Smooth muscle cell (in vitro differentiated cells): ENCODE results near the gene LEKR1. TPM values are rescaled to one million over a fixed set of nuclear protein-coding genes. Genes with fewer than 3 reads are reported as not detected.

ENCODE experiments used
- DNase-seq: peaks from one replicate; lab custom pipeline; 2025; ENCODE audit not compliant: unreplicated experiment; lab: John Stamatoyannopoulos, UW
- H2AFZ ChIP-seq: fragments of 200-600 bp; sonication (generic); 2 replicates; pipeline ENCODE4 v1.6.0; 2016; ENCODE audit warnings: antibody characterized with exemption, low read depth, mild to moderate bottlenecking
- H3F3A ChIP-seq: fragments of 200-600 bp; sonication (generic); 2 replicates; pipeline ENCODE4 v1.6.0; 2017; ENCODE audit warnings: antibody characterized with exemption, low read depth
- H3K27ac ChIP-seq: fragments of 200-600 bp; sonication (generic); 2 replicates; pipeline ENCODE4 v1.5.1; 2016; ENCODE audit warnings: low read depth, mild to moderate bottlenecking
- H3K27me3 ChIP-seq: fragments of 200-600 bp; sonication (generic); 2 replicates; pipeline ENCODE4 v1.6.1; 2016; ENCODE audit warnings: low read depth, mild to moderate bottlenecking
- H3K36me3 ChIP-seq: fragments of 200-600 bp; sonication (generic); 2 replicates; pipeline ENCODE4 v1.5.1; 2016; ENCODE audit warnings: low read depth
- H3K4me1 ChIP-seq: fragments of 200-600 bp; sonication (generic); 2 replicates; pipeline ENCODE4 v1.5.1; 2016; ENCODE audit warnings: low read depth
- H3K4me2 ChIP-seq: fragments of 200-600 bp; sonication (generic); 2 replicates; pipeline ENCODE4 v1.6.0; 2016; ENCODE audit warnings: mild to moderate bottlenecking
- H3K4me3 ChIP-seq: fragments of 200-600 bp; sonication (generic); 2 replicates; pipeline ENCODE4 v1.5.1; 2016; ENCODE audit warnings: mild to moderate bottlenecking
- H3K79me2 ChIP-seq: fragments of 200-600 bp; sonication (generic); 2 replicates; pipeline ENCODE4 v1.6.0; 2016; ENCODE audit warnings: low read depth, mild to moderate bottlenecking
- H3K9ac ChIP-seq: fragments of 200-600 bp; sonication (generic); 2 replicates; pipeline ENCODE4 v1.6.0; 2016; ENCODE audit warnings: low read depth
- H3K9me3 ChIP-seq: fragments of 200-600 bp; sonication (generic); replicated peaks from 2 replicates; pipeline ENCODE4 v1.5.1; 2016; ENCODE audit warnings: low read depth
- H4K20me1 ChIP-seq: fragments of 200-600 bp; sonication (generic); 2 replicates; pipeline ENCODE4 v1.6.0; 2016; ENCODE audit warnings: low read depth
- CTCF ChIP-seq: fragments of 200-600 bp; sonication (generic); IDR thresholded peaks from 2 replicates; pipeline ENCODE4 v1.5.1; 2017; ENCODE audit warnings: borderline replicate concordance, mild to moderate bottlenecking, antibody characterized with exemption; ENCODE audit not compliant: insufficient read depth, poor library complexity, severe bottlenecking
- WGBS: methylation state at CpG from one replicate; pipeline ENCODE4 v1.1.7; 2016; ENCODE audit warnings: low lambda C conversion rate; 5-methylcytosine and 5-hydroxymethylcytosine counted together
- polyA plus RNA-seq: library from polyadenylated mRNA; unstranded; fragments of >200 nt; fragmentation: Nextera tagmentation; extraction: Ambion mirVana; gene quantifications from 2 replicates; pipeline ENCODE4 v1.2.1, GENCODE V29; 2016
- total RNA-seq: library from RNA; depleted of rRNA; stranded (reverse); fragments of >200 nt; gene quantifications from 2 replicates; pipeline ENCODE4 v1.2.3, GENCODE V29; 2014

LEKR1 gene
- total and polyA plus RNA-seq, 2 experiments from 2014 or later = 1.3 to 2.3 TPM

GRCh38 chr3:157064402-157064801, 238.2 kb downstream of the LEKR1 start:
- no peak for DNase-seq
- no peaks in the 10 kb centered on the region for H3K27me3 ChIP-seq
- no peak overlapping the region for H2AFZ ChIP-seq
- TF ChIP-seq CTCF = no peak
- H3K79me2 ChIP-seq = no peaks in the 10 kb centered on the region
- no peak overlapping the region for H3K4me2 ChIP-seq
- no peaks in the 10 kb centered on the region for H3K9me3 ChIP-seq
- no peaks in the 10 kb centered on the region for H3K36me3 ChIP-seq
- 79% methylated on average over 7 of the region's 7 CpGs for WGBS
- no peaks in the 10 kb centered on the region for H3F3A ChIP-seq
- no peaks in the 10 kb centered on the region for H3K4me1 ChIP-seq
- H3K27ac ChIP-seq = no peak overlapping the region
- no peaks in the 10 kb centered on the region for H4K20me1 ChIP-seq
- H3K4me3 ChIP-seq = no peak overlapping the region
- H3K9ac ChIP-seq = no peak overlapping the region

GRCh38 chr3:157065201-157065600, 239.0 kb downstream of the LEKR1 start:
- H3K9ac ChIP-seq = no peak overlapping the region

GRCh38 chr3:157066335-157067098, 240.4 kb downstream of the LEKR1 start:
- H3K4me3 ChIP-seq = no peak overlapping the region
- 94% methylated on average over 11 of the region's 11 CpGs for WGBS
- no peaks in the 10 kb centered on the region for H4K20me1 ChIP-seq
- no peak overlapping the region for H3K4me2 ChIP-seq
- no peak overlapping the region for H3K9ac ChIP-seq
- TF ChIP-seq CTCF = no peak
- H3K4me1 ChIP-seq = no peaks in the 10 kb centered on the region
- no peaks in the 10 kb centered on the region for H3F3A ChIP-seq
- no peaks in the 10 kb centered on the region for H3K36me3 ChIP-seq
- H2AFZ ChIP-seq = no peak overlapping the region
- H3K27ac ChIP-seq = no peak overlapping the region
- H3K79me2 ChIP-seq = no peaks in the 10 kb centered on the region
- no peaks in the 10 kb centered on the region for H3K27me3 ChIP-seq
- no peak for DNase-seq
- no peaks in the 10 kb centered on the region for H3K9me3 ChIP-seq

More at GRCh38 chr3:157065201-157065600, 239.0 kb downstream of the LEKR1 start:
- no peak overlapping the region for H2AFZ ChIP-seq
- H3K27me3 ChIP-seq = no peaks in the 10 kb centered on the region
- H3F3A ChIP-seq = no peaks in the 10 kb centered on the region
- H4K20me1 ChIP-seq = no peaks in the 10 kb centered on the region
- no peaks in the 10 kb centered on the region for H3K9me3 ChIP-seq
- no peak for DNase-seq
- no peaks in the 10 kb centered on the region for H3K4me1 ChIP-seq
- H3K79me2 ChIP-seq = no peaks in the 10 kb centered on the region
- no peak overlapping the region for H3K4me2 ChIP-seq
- H3K36me3 ChIP-seq = no peaks in the 10 kb centered on the region
- no peak overlapping the region for H3K27ac ChIP-seq
- WGBS = 82% methylated on average over 5 of the region's 5 CpGs
- no peak for TF ChIP-seq CTCF
- H3K4me3 ChIP-seq = no peak overlapping the region

GRCh38 chr3:157067114-157067513, 241.0 kb downstream of the LEKR1 start:
- H3F3A ChIP-seq = no peaks in the 10 kb centered on the region
- no peaks in the 10 kb centered on the region for H4K20me1 ChIP-seq
- no peak overlapping the region for H3K9ac ChIP-seq
- no peak overlapping the region for H3K4me2 ChIP-seq
- no peak for TF ChIP-seq CTCF
- H3K9me3 ChIP-seq = no peaks in the 10 kb centered on the region
- H3K79me2 ChIP-seq = no peaks in the 10 kb centered on the region
- no peaks in the 10 kb centered on the region for H3K27me3 ChIP-seq
- H3K27ac ChIP-seq = no peak overlapping the region
- no peaks in the 10 kb centered on the region for H3K36me3 ChIP-seq
- DNase-seq = no peak
- no peak overlapping the region for H3K4me3 ChIP-seq
- WGBS = 87% methylated on average over 3 of the region's 3 CpGs
- no peaks in the 10 kb centered on the region for H3K4me1 ChIP-seq
- H2AFZ ChIP-seq = no peak overlapping the region
